Retinal pigment epithelial cell (primary cell): ENCODE results near the gene TMBIM4.

Experiments
- DNase-seq: peaks from one replicate; pipeline ENCODE4 v3.0.0-alpha.2; 2010; ENCODE audit warnings: low read depth
- H3K4me3 ChIP-seq: 2 replicates; pipeline ENCODE4 v1.5.1; 2011; ENCODE audit warnings: mild to moderate bottlenecking, low read length, control low read depth, moderate library complexity
- CTCF ChIP-seq: conservative IDR thresholded peaks from 2 replicates; pipeline ENCODE4 v1.5.1; 2011; ENCODE audit warnings: low read depth, low read length, control low read depth, inconsistent platforms

The TMBIM4 gene

GRCh38 chr12:66164349-66164821 lies 5.4 kb downstream of the TMBIM4 start:
- H3K4me3 ChIP-seq = no peak overlapping the region
- no peak for TF ChIP-seq CTCF
- no peak for DNase-seq

- TF ChIP-seq CTCF = no peak
- DNase-seq = no peak
- H3K4me3 ChIP-seq = no peak overlapping the region
Measured at GRCh38 chr12:66163289-66163688, 6.5 kb downstream of the TMBIM4 start.

- no peak for TF ChIP-seq CTCF
- no peak overlapping the region for H3K4me3 ChIP-seq
- DNase-seq = no peak
Measured at GRCh38 chr12:66162701-66163100, 7.1 kb downstream of the TMBIM4 start.

- no peak overlapping the region for H3K4me3 ChIP-seq
- DNase-seq = no peak
- TF ChIP-seq CTCF = no peak
Measured at GRCh38 chr12:66160704-66161103, 9.1 kb downstream of the TMBIM4 start.

GRCh38 chr12:66159123-66159522 lies 10.7 kb downstream of the TMBIM4 start:
- no peak overlapping the region for H3K4me3 ChIP-seq
- TF ChIP-seq CTCF = no peak
- no peak for DNase-seq

GRCh38 chr12:66156654-66157053 lies 13.1 kb downstream of the TMBIM4 start:
- TF ChIP-seq CTCF = no peak
- DNase-seq = no peak
- H3K4me3 ChIP-seq = no peak overlapping the region

GRCh38 chr12:66154776-66155175 lies 15.0 kb downstream of the TMBIM4 start:
- no peak overlapping the region for H3K4me3 ChIP-seq
- no peak for DNase-seq
- TF ChIP-seq CTCF = no peak
